HG02759 (cell line): ENCODE data around the gene CIB4.

Source experiments
- ATAC-seq: cut with Tn5 transposase; IDR thresholded peaks from one replicate; pipeline ENCODE4 v1.9.1; 2021; ENCODE audit warnings: mild to moderate bottlenecking, moderate library complexity; ENCODE audit not compliant: unreplicated experiment

Gene CIB4

GRCh38 chr2:26584191-26584590, 57.0 kb downstream of the CIB4 start:
- ATAC-seq: no peak

DNA sequence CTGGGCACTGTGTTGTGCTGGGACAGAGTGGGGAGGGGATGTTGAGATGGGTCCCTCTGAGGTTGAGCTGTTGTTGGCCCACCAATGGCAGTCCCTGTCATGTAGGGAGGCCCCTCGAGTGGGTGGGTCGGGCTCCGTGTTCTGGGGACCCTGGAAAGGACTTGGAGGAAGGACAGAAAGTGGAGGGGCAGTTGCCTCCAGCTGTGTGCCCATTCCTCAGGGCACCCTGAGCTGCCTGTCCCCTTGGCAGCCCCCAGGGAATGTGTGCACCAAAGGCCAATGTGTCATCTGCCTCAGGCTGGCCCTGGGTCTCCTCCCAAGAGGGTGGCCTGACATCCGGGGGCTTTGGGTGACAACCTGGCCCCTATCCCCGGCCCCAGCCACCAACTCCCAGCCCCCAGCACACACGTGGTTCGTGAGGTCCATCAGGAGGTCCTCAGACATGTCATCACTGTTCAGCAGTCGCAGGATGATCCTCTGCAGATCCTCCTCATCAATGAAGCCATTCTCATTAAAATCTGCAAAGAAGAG, 57.7 kb downstream of the CIB4 start:
- ATAC-seq: no peak

- no peak for ATAC-seq
These were observed 58.3 kb downstream of the CIB4 start for GRCh38 chr2:26582890-26583289.

GRCh38 chr2:26581991-26582842, 58.9 kb downstream of the CIB4 start:
- no peak for ATAC-seq

- no peak for ATAC-seq
These were observed 59.7 kb downstream of the CIB4 start for GRCh38 chr2:26581266-26581990.

DNA sequence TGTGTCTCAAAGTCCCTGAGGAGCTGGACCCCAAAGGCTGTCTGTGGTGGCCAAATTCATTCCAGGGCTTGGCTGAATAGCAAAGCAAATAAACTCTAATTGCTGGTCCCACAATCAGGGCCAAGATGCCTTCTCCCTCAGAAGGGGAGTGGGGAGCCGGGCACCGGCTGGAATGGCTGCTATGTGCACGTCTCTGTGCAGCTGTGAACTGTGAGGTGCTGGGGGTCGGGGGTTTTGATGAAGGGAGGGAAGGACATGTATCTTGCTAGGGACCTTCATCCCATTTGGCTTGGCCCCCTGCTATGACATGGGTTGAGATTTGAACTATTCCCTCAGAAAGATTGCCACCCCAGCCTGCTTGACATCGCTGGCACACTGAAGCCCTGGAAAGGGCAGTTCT, 60.4 kb downstream of the CIB4 start:
- no peak for ATAC-seq

- ATAC-seq: no peak
These were observed 61.0 kb downstream of the CIB4 start for GRCh38 chr2:26580151-26580550.

- ATAC-seq: no peak
These were observed 61.5 kb downstream of the CIB4 start for GRCh38 chr2:26579723-26580040.

- no peak for ATAC-seq
These were observed 62.0 kb downstream of the CIB4 start for GRCh38 chr2:26579025-26579722.

- no peak for ATAC-seq
These were observed 62.6 kb downstream of the CIB4 start for GRCh38 chr2:26578581-26578980.

- no peak for ATAC-seq
These were observed 63.1 kb downstream of the CIB4 start for GRCh38 chr2:26578113-26578458.

GRCh38 chr2:26577442-26578112, 63.6 kb downstream of the CIB4 start:
- no peak for ATAC-seq

- no peak for ATAC-seq
These were observed 64.4 kb downstream of the CIB4 start for GRCh38 chr2:26576565-26577441.

- no peak for ATAC-seq
These were observed 65.2 kb downstream of the CIB4 start for GRCh38 chr2:26575836-26576564.

- no peak for ATAC-seq
These were observed 66.1 kb downstream of the CIB4 start for GRCh38 chr2:26574900-26575560.

DNA sequence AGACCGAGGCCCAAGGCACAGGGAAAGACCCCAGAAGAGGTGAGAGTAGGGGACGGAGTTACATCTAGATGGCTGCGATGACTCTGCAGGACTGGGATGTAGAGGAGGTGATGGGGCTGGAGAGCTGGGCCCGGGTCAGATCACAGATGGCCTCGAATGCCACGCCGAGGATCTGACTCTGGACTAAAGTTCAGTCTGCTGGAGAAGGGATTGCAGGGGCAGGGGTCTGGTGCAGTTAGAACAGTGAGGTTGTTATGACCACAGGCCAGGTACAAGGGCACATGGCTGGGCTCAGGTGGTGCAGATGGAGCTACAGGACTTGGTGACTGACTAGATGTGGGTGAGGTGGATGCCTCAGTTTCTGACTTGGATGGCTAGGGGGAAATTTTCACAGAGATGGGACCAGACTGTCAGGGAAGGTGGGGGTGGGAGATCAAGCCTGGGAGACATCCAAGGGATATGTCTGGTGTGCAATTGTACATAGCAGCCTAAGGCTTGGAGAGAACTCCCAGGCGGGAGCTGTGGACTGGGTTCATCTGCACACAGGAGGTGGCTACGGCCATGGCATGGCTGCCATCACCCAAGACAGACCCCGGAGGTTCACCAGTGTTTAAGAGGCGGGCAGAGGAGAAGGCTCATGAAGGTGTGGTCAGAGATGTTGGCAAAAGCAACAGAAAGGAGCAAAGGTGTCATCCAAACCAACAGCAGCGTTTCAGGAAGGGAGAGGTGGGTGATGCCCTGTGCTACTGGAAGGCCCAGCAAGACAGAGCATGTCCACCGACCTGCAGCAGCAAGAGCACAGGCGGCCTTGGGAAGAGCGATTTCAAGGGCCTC, 66.9 kb downstream of the CIB4 start:
- no peak for ATAC-seq

DNA sequence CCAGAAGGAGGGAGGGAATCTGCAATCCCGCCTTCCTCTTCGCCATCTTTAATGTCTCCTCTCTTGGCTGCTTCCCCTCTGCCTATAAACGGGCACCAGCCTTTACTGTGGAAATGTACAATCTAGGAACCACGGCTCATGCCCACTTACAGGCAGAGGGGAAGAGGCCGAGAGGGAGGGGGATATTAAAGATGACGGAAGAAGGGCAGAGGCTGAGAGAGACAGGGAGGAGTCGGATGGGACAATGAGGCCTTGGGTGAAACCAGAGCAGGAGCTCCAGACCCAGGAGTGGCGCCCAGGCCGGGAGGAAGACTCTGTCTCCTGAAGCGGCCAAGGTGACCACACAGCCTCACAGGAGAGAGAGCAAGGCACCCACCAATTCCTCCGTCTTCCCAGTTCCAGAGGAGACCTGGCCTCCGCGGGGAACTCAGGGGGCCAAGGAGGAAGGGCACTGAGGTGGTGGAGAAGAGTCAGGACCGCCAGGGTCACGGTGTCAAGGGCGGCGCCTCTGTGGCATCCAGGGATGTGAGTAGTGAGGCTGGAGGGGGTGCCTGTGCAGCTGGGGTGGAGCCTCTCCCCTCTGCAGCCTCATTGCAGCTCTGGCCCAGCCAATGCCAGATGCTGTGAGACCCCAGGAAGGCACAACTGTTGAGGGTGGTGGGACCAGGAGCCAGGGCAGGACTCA, 67.8 kb downstream of the CIB4 start:
- ATAC-seq: no peak

- ATAC-seq: no peak
These were observed 68.6 kb downstream of the CIB4 start for GRCh38 chr2:26572591-26572990.
